GM10847 (cell line): ENCODE measurements around the gene C1QTNF1.

Source experiments
- POLR2A ChIP-seq: IDR thresholded peaks from 2 replicates; pipeline ENCODE4 v1.6.1; 2011; ENCODE audit not compliant: insufficient read length; ENCODE audit errors: extremely low read depth

The C1QTNF1 gene

DNA sequence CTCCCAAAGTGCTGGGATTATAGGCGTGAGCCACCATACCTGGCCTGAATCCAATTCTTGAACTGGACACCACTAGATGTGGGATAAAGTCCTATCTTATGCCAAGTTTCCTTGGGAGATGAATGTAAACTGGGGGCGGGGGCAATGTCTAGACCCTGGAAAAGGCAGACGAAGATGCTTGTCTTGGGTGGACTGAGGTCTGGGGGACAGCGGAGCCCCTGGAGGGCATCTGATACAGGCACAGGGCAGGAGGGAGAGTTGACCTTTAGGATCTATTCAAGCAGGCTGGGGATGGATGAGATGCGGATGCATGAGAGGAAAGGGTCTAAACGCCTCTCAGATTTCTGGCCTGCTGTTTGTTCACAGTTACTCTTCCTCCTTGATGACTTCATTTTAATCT, 11.7 kb downstream of the C1QTNF1 start:
- no peak for TF ChIP-seq POLR2A

DNA sequence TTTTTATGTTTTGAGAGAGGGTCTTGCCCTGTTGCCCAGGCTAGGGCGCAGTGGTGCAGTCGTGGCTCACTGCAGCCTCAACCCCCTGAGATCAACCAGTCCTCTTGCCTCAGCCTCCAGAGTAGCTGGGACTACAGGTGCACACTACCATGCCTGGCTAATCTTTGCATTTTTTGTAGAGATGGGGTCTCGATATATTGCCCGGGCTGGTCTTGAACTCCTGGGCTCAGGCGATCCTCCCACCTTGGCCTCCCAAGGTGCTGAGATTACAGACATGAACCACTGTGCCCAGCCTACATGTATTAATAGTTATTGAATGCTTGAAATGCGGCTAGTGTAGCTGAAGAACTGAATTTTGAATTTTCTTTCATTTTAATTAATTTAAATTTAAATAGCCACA, 12.2 kb downstream of the C1QTNF1 start:
- no peak for TF ChIP-seq POLR2A

DNA sequence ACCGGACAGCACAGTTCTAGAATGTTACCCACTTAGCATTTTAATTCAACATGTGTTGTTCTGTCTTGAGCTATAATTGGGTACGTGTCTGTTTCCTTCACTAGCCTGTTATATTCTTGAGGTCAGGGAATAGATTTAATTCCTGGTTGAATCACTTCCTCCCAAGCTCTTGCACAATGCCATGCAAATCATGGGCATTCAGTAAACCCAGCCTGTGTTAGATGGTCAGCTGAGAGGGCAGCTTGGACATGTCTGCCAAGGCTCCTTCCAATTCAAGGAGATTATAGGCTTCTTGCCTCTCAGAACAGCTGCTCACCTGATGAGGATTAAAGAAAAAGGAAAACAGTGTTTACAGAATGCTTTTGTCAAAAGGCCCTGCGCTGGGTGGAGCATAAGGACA, 12.6 kb downstream of the C1QTNF1 start:
- no peak for TF ChIP-seq POLR2A

DNA sequence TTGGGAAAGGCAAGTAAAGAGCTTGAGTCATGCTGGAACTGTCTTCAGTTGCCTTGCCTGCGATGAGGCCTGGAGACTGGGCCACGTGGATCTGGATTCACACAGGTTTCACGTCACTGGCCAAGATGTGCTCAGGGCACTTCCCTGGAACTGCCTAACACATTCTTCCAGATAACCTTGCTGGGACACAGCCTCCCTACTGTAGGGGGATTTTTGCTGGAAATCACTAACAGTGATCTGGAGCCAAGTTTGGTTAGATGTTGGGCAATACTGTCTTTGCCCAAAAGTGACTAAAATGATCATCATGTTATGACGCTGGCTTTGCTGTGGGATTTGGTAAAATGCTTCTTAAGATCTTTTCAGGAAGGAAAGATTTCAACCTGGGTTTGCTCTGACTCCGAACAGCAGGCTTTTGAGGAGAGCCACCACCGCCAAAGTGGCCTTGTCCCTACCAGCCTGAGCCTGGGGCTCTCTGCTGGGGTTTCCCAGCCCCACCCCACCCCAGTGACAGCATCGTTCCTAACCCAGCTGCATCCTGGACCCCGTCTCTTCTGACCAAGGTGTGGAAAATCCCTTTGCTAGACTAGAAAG, 14.7 kb downstream of the C1QTNF1 start:
- TF ChIP-seq POLR2A = no peak

DNA sequence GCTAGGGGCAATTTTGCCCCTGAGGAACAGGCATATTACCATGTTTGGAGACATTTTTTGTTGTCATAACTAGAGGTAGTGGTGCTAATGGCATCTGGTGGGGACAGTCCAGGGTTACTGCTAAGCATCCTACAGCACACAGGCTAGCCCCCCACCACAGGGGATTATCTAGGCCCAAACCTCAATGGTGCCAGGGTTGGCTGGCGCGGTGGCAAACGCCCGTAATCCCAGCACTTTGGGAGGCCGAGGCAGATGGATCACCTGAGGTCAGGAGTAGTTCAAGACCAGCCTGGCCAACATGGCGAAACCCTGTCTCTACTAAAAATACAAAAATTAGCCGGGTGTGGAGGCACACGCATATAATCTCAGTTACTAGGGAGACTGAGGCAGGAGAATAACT, 15.2 kb downstream of the C1QTNF1 start:
- no peak for TF ChIP-seq POLR2A

DNA sequence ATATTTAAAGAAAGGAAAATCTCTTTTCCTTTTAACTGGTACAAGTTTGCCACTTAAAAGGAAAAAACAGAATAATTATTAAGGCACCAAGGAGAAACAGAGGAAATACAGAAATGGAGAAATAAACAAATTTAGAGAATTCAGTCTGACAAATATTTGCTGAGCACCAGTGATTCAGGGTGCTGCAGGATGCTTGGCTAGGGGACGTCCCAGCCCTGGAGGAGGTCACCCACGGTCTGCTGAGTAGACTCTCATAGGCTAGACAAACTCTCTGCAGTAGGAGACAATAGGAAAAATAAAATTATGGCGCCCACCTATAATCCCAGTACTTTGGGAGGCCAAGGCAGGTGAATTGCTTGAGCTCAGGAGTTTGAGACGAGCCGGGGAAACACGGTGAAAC, 15.9 kb downstream of the C1QTNF1 start:
- TF ChIP-seq POLR2A = no peak

DNA sequence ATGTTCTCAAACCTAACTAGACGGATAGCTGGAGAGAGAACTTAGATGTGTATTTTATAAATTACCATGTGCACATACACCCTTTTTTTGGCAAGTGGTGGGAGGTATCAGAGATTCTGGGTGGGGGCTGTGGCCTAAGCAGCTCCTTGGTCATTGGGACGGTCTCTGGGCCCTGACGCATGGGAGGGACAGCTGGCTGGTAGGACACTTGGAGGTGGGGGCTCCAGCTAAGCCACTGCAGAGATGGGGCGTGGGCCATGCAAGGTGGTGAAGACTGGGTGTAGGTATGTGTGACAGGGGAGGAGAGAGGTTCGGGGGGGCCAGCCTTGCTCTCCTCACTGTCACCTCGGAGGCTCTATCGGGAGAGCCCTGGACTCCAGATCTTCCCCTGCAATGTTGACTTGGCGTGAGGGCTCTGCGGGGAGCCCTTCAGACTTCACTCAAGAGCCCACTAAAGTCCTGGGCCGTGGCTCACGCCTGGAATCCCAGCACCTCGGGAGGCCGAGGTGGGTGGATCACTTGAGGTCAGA, 17.1 kb downstream of the C1QTNF1 start:
- no peak for TF ChIP-seq POLR2A

DNA sequence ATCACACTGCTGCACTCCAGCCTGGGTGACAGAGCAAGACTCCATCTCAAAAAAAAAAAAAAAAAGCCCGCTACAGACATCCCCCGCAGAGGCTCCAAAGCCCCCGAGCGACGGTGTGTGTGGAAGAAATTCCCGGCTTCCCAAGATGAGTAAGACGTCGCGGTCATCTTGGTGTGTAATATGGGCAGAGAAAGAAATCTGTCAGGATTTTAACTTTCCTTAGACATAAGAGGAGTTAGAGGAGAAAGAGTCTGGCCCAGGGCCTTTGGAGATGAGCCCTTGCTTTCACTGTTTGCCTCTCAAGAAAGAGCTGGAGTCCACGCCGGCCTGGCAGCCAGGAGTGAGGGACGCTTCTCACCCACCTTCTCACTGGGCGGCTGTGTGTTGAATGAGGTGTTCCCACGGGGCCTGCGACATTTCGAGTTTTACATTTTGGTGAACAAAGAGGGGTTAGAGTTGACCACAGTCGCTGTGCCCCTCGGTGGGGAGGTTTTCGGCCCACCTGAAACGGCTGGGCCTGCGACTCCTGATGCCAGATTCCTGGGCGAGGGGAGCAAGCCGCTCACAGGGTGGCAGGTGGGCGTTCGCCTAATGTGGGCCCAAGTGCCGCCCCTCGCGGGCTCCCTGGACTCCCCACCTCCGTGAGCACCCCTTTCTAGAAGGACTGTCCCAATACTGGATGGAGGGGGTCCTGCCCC, 17.9 kb downstream of the C1QTNF1 start:
- no peak for TF ChIP-seq POLR2A

DNA sequence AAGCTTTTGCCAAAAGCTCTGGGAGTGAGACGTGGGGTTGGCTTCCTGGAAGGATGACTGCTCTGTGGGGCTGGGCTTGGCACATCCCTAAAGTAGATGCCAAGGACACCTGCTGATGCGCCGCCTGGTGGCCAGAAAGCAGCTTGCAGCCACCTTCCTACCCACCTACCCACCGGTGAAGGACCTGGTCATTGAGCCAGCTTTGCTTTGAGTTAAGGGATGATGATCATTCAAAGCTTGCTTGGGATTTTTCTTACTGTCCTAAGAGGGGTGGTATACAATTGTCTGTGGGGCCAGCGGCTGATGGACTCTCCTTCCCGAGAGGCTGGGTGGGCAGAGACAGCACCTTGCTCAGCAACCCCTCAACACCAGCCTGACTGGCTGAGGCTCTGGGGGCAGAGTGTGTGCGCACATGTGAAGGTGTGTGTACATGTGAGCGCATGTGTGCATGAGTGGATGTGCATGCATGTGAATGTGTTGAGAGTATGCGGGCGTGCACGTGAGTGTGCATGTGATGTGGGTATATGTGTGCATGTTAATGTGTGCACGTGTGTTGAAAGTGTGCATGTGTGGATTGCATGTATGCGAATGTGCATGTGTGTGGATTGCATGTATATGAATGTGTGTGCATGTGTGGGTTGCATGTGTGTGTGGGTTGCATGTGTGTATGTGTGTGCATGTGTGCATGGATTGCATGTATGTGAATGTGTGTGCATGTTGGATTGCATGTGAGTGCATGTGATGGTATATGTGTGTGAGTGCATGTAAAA, 18.6 kb downstream of the C1QTNF1 start:
- no peak for TF ChIP-seq POLR2A

DNA sequence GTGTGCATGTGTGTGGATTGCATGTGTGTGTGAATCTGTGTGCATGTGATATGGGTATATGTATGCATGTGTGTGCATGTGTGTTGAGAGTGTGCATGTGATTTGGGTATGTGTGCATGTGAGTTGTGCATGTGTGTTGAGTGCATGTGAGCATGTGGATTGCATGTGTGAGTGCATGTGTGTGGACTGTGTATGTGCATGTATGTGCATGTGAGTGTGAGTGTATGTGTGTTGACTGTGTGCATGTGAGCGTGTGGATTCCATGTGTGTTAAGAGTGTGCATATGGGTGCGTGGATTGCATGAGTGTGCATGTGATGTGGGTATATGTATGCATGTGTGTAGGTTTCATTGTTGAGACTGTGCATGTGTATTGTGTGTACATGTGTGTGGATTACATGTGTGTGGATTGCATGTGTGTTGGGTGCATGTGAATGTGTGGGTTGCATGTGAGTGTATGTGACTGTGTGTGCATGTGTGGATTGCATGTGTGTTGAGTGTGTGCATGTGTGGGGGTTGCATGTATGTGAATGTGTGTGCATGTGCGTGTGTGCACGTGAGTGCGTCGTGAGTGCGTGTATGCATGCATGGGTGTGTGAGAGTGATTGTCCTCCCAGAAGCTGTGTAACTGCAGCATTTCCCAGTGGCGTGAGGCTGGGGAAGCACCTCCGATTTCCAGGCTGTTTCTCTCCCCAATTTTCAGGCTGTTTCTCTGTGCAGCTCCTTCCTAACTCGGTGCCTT, 19.4 kb downstream of the C1QTNF1 start:
- TF ChIP-seq POLR2A = no peak

DNA sequence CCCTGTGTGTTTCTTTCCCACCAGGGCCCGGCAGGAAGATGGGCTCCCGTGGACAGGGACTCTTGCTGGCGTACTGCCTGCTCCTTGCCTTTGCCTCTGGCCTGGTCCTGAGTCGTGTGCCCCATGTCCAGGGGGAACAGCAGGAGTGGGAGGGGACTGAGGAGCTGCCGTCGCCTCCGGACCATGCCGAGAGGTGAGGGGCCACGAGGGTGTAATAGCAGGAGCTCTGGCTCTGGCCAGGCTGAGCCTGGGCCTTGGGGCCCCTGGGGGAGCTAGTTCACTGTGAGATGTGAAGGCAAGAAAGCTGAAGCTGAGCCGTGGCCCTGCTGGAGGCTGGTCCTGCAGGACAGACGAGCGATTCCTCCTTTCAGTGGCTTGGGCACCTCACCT, 20.0 kb downstream of the C1QTNF1 start:
- TF ChIP-seq POLR2A = no peak

DNA sequence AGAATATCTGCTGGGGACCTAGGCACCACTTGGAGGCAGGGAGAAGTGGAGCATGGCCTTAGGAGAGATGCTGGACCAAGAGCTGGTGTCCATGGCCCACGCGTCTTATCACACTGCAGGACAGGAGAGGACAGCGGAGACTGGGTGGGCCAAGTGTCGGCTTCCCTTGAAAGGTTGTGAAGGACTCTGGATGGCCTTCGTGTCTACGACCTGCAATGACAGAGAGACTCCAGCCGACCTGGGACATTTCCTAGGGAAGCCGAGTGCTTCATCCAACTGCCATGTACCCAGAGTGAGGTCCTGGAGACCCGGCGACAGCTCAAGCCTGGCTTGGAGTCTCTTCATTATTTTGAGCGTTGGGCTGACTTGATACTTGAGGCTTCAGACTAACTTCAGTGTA, 20.5 kb downstream of the C1QTNF1 start:
- TF ChIP-seq POLR2A = no peak

DNA sequence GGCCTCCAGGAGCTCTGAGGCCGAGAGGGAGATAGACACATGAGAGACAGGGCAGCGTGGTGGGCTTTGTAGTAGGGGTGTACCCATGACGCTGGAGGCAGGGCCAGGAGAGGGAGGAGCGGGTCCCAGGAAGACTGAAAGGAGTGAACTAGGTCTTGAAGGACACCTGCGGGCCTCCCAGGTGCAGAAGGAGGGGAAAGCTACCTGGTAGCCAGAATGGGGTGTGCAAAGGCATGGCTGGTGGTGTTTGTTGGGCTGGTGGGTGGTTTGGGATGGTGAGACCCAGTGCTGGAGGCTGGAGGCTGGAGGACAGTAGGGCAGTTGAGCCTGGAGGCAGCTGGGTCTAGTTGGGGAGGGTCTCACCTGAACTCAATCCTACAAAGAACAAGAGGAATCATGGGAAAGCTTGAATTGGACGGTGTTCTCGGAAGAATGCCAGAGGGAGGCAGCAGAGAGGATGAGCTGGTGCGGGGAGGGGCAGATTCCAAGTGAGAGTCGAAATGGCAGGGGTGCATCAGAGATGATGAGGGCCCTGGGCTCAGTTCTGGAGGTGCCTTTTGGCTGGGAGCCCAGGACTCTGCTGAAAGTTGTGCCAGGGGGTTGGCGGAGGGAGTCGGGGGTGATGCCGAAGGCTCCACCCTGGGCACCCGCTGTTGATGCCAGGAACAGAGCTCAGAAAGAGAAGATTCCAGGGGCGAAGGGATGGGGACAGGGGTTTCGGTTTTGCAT, 21.2 kb downstream of the C1QTNF1 start:
- TF ChIP-seq POLR2A = no peak

DNA sequence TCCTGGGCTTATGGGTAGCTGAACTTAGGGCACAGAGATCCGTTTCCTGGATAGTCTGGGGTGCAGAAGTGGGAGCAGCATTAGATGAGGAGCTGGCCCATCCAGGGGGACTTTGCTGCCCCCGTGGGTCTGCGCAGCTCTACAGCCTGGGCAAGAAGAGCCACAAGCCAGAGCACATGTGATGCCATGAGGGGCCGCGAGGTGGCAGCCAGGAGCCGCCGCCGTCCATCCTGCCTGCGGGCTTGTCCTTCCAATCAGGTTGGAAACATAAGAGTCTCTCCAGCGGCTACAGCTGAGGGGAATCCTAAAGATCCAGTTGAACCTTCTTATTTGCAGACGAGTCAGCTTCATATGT, 21.9 kb downstream of the C1QTNF1 start:
- no peak for TF ChIP-seq POLR2A
